GM18951 (cell line): ENCODE results near the gene BCL11B.

Source experiments
- POLR2A ChIP-seq: IDR thresholded peaks from 4 replicates; pipeline ENCODE4 v1.6.1; 2011; ENCODE audit warnings: mild to moderate bottlenecking; ENCODE audit not compliant: insufficient read length, insufficient read depth; ENCODE audit errors: extremely low read depth
- in situ Hi-C: fragments of 300-500 bp; cut with MboI; formaldehyde crosslinking; loops from one replicate; pipeline ENCODE4 v1.12.0; 2022; ENCODE audit warnings: low sequenced_read_pairs, mixed read lengths, inconsistent platforms; ENCODE audit not compliant: unreplicated experiment

BCL11B gene

DNA sequence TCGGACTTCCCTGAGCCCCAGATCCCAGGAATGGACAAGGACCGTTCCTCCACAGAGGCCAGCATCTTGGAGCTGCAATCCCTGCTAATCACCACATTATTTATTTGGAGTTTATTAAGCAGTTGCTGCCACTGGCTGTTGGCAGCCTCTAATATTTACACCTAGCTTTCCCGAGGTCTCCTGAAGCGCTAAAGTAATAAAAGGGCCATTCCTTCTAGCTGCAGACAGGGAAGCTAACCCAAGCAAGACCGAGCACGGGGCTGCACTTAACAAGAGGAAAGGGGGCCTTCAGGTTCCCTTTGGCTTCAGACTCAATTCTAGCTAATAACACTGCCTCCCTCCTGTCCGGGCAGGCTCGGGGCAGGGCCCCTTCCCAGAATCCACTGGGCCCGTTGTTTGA lies 63.7 kb downstream of the BCL11B start:
- in situ Hi-C loops = no loop called here

DNA sequence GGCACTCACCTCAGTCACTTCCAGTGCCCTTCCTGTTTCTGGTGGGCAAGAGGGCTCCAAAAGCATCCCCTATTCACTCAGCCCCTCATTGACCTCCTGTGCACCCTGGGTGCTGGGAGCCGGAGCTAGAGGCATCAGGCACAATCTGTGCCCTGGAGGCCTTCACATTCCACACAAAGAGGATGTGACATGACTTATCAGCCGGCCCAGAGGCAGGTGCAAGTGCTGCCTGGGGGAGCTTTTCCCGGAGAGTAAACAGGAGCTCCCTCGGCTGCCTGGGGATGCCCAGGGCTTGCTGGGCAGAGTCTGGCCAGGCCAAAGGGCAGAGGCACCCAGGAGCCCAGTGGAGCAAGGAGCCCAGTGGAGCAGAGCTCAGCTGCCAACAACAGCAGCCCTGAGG lies 64.5 kb downstream of the BCL11B start:
- no peak for TF ChIP-seq POLR2A

More for the DNA sequence above, 63.7 kb downstream of the BCL11B start:
- no peak for TF ChIP-seq POLR2A

DNA sequence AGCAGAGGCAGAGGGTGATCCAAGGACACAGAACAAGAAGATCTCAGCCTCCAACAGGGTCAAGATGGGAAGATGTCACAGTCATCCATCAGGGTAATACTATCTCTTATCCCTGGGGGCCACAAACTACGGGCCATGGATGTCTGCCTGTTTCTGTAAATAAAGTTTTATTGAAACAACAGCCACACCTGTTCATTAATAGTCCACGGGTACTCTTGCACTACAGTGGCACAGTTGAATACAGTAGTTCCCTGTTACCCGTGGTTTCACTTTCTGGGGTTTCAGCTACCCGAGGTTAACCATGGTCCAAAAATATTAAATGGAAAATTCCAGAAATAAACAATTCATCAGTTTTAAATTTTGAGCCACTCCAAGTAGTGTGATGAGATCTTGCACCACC lies 65.9 kb downstream of the BCL11B start:
- in situ Hi-C loops = no loop called here
- TF ChIP-seq POLR2A = no peak

More for the DNA sequence above, 64.5 kb downstream of the BCL11B start:
- in situ Hi-C loops = no loop called here

DNA sequence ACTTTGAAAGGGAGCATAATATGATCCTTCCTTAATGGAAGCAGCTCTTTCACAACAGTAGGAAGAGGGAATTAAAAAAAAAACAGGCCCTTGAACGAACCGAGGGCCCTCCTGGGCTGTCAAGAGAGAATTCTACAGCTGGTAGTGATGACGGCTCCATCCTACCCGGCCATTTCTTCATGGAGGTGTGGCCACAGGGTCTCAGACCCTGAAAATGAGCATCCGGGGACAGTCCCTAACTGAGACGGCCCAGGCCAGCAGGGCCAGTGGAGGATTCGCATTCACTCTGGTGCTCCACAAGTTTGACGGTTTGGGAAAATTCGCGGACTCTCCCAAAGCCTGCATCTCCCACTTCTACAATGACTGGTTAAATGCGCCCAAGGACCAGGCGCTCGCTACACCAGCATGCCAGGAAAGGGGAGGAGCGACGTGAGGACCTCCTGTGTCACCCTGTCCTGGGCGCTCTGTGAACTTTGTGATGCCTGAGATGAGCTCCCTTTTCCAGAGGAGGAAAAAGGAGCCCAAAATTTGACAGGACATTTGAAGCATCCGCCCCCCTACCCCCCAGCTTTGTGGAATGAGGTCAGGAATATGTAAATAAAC lies 66.8 kb downstream of the BCL11B start:
- TF ChIP-seq POLR2A = no peak
- in situ Hi-C loops = no loop called here

DNA sequence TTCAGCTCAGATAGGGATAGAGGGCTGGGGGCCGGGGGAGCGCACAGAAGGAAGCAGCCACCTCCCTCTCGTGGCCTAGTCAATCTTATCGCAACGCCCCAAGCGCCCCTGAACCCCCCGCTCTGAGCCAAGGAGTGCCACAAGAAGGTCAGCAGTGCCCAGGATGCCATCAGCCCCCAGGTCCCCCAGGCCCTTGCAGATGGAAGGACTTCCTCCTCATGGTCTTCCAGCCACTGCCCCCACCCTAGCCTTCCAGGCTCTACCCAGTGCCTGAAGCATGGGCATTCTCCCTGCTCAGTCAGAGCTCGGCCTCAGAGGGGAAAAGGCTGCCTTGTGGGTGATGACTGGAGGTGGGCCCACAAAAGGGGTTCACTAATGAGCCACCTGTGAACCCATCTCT lies 68.2 kb downstream of the BCL11B start:
- TF ChIP-seq POLR2A = no peak
- in situ Hi-C loops = no loop called here

DNA sequence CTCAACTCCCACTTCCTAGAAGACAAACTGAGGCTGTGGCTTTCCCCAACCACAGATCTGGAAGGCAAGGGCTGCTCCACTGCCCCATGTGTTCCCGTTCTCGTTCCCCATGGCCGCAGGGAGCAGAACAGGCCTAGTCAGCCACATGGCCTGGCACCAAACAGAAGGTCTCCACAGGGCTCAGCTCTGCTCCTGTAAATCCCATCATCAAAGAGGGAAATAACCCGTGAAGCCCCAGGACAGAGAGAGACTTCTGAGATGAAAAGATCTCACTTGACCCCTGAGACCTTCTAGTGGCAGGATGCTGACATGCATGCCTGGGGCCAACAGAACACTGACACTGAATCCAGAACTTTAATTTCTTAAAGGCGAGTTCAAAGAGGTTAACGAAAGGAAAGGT lies 68.9 kb downstream of the BCL11B start:
- in situ Hi-C loops = no loop called here
- no peak for TF ChIP-seq POLR2A

DNA sequence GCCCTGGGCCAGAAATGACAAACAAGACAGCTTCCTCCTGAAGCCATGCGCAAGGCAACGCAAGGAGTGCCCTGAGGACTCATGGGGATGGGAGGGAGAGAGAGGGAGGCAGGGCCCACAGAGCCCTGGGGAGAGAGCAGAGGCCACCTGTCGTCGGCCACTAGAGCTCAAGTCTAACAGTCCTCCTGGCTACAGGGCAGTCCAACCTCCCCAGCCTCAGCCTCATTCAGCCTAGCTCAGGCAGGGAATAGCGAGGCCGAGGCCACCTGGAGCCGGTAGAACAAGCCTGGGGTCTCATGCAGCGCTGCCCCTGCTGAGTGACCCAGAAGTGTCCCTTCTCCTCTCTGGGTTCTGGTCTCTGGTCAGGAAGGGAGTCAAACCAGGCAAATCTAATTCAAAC lies 69.5 kb downstream of the BCL11B start:
- in situ Hi-C loops = no loop called here
- TF ChIP-seq POLR2A = no peak

DNA sequence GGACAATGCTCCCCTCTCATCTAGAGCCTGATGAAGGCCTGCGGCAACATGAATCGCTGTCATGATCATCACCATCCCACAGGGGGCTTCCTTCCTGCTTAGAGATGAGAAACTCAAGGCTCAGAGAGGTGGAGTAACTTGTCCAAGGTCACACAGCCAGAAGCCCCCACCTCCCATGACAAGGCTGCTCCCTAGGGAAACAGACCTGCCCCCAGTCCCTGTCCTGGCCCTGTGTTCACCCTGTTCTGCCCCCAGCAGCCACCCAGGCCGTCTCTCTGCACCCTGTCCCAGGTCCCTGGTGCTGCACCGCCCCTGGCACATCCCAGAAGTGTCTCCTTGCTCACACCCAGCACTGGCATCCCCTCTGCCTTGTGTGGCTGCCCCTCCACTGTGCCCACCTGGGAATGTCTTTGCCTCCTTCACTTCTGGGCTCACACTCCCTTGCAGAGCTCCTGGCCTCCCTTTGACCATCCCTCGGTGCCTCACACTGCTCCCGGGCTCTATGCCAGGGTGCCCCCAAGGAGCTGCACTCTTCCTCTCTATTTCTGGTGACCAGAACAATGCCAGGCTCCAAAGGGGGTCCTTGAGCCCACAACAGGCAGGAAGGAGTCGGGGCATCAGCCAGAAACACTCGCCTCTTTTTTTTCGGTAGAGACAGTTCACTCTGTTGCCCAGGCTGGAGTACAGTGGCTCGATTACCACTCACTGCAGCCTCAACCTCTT lies 70.5 kb downstream of the BCL11B start:
- TF ChIP-seq POLR2A = no peak
- in situ Hi-C loops = no loop called here

DNA sequence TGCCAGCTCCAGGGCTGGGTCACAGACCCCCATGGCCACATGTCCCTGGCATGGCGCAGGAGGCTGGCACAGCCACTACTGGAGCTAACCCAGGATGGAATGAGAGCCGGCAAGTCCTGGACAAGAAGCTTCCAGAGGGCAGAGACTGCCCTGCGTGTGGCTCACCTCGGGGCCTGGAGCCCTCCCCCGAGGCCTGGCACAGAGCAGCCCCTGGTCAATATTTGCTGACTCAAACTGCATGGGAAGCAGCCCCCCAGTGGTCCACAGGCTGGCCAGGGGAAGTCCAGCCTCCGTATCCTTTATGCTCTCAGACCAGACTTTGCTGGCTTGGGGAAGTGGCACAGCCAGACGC lies 71.4 kb downstream of the BCL11B start:
- TF ChIP-seq POLR2A = no peak
- in situ Hi-C loops = no loop called here

DNA sequence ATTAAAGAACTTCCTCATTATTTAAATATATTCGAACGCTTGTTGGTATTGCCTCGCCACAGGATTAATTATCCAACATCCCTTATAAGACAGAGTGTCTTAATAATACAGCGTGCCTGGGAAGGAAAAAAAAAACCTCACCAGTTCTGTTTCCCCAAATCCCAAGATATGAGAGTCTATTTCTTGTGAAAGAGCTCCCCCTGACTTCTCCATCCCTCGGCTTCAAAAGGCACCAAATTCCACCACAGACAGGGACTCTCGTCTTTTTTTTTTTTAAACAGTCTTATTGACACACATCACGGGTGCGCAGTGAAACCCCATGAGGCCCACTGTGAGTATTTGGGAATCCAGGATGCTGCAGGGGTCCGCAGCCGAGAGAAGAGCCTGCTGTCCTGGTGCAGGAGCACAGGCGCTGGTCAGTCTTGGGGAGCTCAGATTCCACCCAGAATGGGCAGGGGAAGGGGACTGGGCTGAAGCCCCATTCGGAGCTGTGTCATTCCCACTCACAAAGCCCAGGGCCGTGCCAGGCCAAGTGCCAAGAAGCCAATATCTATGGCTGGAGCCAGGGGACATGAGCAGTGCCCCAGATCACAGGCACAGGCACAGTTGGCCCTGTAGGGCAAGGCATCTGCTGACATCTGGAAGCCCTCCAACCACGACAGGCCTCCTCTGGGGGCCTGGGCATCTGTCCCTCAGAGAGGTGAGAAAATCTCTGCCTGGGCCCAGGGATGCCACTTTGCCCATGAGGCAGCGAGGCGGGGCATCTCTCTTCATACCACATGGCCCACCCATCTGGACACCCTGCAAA lies 71.9 kb downstream of the BCL11B start:
- in situ Hi-C loops = no loop called here
- TF ChIP-seq POLR2A = no peak

DNA sequence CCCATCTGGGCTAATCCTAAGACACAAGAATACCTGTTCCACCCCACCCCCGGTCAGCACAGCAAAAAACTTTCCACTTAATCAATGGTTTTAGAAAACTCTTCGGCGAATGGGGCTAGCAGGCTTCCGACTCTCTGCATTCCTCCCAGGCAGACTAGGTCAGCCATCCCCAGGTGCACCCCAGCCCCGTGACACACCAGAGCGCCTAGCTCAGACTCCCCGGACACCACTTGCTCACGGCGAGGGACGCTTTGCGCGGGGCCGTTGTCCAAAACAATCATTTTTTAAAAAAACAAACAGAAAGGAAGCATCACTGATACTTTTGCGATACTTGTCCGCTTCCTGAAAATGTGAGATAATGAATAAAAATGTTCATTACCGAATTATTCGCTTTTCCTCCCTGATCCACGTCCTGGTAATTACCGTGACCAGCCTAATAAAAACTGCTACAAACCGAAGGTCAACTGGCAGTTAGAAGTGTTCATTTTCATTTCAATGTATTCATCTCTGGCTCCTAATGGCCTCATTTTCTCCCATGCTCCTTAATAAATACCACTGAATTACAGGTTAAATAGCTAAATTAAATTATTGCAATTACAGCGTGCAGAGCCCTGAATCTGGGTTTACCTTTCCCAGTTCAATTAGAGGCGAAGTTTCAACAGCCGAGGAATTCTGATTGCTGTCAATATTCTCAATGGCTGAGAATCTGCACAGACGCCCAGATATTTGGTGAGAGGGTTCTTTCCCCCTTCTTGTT lies 73.1 kb downstream of the BCL11B start:
- in situ Hi-C loops = no loop called here
- TF ChIP-seq POLR2A = no peak

DNA sequence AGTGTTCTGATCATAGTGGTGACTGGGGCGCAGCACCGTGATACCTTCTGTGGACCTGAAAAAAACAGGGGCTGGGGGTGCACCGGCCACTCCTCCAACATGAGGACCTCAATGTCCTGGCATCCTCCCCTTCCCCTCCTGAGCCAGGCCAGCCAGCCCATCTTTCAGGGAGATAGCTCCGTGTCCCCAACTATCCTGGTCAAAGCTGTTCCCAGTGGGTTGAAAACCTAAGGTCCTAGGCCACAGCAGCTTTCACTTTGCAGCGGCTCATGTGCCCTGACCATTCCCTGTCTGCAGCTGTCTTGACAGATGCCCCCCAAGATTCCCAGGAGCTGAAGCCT lies 75.7 kb downstream of the BCL11B start:
- in situ Hi-C loops = no loop called here

DNA sequence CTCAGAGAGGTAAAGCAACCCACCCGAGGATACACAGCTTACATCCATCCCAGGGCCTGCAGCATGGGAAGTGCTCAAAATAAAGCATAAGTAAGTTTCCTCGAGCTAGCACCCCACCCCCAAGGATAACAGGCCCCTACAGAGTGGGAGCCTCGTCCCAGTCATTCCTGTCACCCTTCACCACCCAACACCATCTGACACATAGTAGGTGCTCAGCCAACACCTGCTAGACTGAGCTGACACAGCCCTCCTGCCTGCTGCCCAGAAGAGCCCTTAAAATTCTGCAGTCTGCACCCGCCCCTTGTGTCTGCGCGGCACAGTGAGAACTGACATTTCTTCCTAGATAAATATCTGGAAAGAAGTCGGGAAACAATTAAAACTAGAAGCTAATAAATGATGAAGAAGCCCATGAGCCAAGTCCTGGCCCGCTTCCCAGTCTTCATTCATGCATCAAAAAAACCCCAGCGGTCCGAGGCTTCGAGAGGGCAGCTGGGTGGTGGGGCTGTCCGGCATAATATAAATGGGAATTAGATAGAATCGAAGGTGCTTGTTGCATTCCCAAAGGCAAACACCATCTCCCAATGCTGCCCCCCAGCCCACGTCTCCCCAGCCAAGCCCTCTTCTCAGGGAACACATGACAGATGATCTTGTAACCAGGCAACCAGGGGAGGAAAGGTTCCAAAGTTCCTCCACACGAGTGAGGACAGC lies 76.2 kb downstream of the BCL11B start:
- no peak for TF ChIP-seq POLR2A
- in situ Hi-C loops = no loop called here

More for the DNA sequence above, 75.7 kb downstream of the BCL11B start:
- TF ChIP-seq POLR2A = no peak
